HG03097 (cell line): ENCODE data around the gene LDAH.

ENCODE experiments used
- ATAC-seq: cut with Tn5 transposase; IDR thresholded peaks from one replicate; pipeline ENCODE4 v1.9.1; 2021; ENCODE audit not compliant: unreplicated experiment, low FRiP score

The LDAH gene

GRCh38 chr2:20822535-20823490, at the start of gene LDAH:
TSS of gene LDAH (minus strand) at chr2:20823101. CDS start at chr2:20801463, 21,638 bp downstream.
- peak; percentile 92 for ATAC-seq

- ATAC-seq = peak; percentile 99
These were observed 45.5 kb upstream of the LDAH start for GRCh38 chr2:20868377-20868776.

DNA sequence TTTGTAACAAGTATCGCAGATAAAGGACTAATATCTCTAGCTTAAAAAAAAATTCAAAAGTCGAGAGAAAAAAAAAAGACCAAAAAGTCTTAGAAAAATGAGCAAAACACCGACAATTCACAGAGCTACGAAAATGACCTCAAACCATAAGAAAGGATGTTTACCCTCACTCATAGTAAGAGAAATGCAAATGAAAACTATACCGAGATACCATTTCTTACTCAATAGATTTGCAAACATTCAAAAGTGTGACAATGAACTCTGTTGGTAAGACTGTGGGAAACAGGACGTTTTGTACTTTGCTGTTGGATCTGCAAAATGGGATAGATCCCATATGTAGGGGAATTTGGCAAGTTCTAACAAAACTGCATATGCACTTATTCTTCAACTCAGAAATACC, 39.9 kb upstream of the LDAH start:
- ATAC-seq = no peak

GRCh38 chr2:20855456-20855855, 32.6 kb upstream of the LDAH start:
- no peak for ATAC-seq

GRCh38 chr2:20852670-20853069, 29.8 kb upstream of the LDAH start:
- no peak for ATAC-seq

- ATAC-seq = no peak
These were observed 29.2 kb upstream of the LDAH start for GRCh38 chr2:20852139-20852538.

GRCh38 chr2:20844246-20844645, 21.3 kb upstream of the LDAH start:
- no peak for ATAC-seq

DNA sequence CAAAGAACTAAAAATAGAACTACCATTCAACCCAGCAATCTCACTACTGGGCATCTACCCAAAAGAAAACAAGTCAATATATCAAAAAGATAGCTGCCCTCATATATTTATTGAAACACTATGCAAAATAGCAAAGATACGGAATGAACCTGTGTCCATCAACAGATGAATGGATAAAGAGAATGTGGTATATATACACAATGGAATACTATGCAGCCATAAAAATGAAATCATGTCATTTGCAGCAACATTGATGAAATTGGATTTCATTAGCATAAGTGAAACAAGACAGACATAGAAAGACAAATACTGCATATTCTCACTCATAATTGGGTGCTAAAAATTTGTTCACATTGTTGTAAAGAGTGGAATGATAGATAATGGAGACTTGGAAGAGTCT, 16.2 kb upstream of the LDAH start:
- ATAC-seq = no peak

- ATAC-seq = no peak
These were observed 15.1 kb upstream of the LDAH start for GRCh38 chr2:20838016-20838415.

DNA sequence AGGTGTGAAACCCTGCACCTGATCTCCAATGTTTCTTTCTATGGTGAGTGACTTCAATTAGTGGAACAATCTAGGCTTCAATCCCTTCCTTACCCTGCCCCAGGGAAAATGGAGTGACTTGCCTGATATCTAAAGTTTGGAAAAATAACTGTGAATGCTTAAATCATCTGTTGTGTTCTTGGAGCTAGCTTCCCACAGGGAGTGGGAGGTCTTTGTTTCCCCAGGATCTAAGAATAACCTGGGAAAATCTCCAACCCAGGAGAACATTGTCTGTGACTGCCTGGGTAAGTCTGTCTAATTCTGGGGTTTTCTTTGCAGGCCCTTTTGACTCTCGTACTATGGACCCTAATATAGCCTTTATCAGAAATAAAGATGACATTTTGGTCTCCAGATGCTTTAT, 13.6 kb upstream of the LDAH start:
- no peak for ATAC-seq

GRCh38 chr2:20834331-20834730, 11.4 kb upstream of the LDAH start:
- ATAC-seq = no peak

DNA sequence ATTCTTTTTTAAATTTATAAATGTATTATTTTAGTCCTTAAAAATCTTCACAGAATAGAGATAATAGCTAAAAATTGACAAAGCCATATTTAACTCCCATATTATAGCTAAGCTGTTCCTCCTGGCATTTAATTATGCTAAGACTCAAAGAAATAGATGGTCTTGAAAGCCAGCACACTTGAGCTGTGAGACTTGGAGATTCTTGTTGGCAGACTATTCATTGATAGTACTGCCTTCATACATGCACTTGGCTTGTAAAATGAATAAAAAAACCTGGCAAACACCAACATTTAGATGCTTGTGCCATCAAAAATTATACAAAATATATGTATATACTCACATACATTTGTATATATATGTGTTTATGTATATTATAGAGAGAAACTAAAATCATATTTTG, 9.7 kb upstream of the LDAH start:
- no peak for ATAC-seq

- no peak for ATAC-seq
These were observed 7.0 kb upstream of the LDAH start for GRCh38 chr2:20829861-20830260.

DNA sequence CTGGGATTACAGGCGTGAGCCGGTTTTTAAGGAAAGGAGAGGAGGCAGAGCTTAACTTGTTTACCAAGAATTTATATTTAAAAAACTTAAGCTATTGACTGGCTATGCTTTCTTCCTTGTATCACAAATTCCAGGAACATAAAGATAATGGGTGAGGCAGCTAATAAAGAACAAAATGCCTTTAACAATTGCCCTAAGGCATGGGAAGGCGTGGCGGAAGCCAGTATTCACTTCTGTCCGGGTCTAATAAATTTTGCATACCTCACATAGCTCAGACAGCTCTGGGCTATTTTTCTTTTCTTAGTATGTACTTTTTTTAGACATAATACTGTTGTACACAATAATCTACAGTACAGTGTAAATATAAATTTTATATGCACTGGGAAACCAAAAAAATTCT, 1.0 kb upstream of the LDAH start:
- no peak for ATAC-seq

DNA sequence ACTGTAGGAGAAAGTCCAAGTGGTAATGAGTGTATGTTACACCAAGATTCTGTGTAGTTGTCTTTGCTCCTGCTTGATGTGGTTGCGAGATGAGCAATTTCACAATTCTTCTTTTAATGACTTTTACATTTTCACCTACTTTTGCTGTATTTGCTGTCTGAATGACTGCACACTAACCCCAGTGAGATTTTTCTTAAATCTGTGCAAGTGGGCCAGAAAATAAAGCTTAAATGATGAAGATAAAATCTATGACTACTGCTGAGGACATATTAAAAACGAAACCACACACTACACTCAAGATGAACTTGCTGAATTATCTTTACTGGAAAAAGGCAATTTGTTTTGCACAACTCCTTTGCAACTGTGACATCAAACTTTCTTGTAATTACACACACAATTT, 4.1 kb downstream of the LDAH start:
- no peak for ATAC-seq

DNA sequence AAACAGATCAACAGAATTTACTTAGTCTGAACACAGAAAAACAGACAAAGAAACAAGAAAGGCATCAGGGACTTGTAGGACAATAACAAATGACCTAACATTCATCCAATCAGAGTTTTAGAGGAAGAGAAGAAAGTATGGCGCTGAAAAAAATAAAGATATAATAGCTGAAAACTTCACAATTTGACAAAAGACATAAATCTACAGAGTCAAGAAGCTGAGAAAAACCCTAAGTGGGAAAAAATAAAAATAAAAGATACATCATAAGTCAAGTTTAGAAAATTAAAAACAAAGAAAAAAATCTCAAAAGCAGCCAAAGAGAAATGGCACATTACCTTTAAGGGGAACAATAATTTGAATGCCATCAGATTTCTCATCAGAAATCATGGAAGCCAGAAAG, 7.7 kb downstream of the LDAH start:
- no peak for ATAC-seq

GRCh38 chr2:20812779-20813178, 10.1 kb downstream of the LDAH start:
- ATAC-seq = no peak

- ATAC-seq = no peak
These were observed 16.6 kb downstream of the LDAH start for GRCh38 chr2:20806286-20806685.

DNA sequence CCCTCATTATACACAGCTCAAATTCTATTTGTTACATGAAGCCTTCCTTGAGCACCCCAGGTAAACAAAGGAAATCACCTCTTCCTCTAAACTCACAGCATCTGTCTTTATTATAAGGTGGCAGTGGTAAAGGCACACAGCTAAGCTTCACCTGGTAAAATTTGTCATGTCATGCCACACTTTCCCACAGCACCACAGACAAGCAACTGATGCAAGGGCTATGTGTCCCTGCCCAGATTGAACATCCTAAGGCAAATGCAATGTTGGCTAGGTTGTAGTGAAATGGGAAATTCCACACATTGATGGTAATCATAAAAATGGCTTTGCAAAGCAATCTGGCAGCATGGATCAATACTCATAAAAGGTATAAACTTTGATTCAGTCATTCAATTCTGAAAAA, 18.9 kb downstream of the LDAH start:
- ATAC-seq = no peak

DNA sequence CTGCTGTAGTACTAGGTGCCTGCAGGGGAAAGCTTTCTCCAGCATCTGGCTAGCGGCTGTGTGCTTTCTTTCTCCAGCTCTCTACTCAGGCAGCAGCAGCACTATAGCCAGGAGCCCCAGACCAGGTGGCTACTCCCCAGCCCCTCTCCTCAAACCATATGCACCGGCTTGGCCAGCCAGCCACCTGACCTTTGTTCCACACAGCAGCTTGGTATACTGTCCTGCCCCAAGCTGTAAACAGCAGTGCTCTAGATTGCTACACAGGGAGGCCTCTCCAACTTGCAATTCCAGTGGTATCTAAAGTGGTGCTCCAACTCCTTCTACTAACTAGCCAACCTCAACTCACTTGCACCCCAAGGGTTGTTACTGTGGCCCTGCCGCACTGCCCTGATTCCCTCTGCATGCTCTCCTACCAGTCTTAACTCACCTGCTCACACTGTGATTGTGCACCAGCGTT, 19.6 kb downstream of the LDAH start:
- no peak for ATAC-seq

GRCh38 chr2:20797096-20797495, 25.8 kb downstream of the LDAH start:
- no peak for ATAC-seq

DNA sequence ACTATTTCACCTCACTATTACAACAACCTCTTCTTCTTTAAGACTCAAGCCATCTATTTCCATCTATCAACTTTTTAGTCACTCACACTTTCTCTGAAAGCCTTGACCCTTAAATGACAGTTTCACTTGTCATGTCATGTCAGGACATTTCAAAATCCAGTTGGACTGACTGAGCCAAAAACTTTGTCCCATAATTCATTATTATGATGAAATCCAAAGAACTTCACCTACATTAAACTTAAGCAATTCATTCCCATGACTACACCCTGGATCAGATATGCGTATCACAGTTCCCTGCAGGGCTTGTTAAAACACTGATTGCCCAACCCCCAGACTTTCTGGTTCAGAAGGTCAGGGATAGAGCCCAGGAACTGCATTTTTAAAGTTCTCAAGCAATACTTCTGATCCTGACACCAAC, 26.5 kb downstream of the LDAH start:
- no peak for ATAC-seq
